KMS-11 (cell line): Measurements from ENCODE around the gene IL17RE.
"Not testable (repeated sequence)": the region's sequence is repeated elsewhere in the genome, so short reads cannot be mapped to it uniquely, and the experiment has no call there.

ENCODE experiments used
- H2AFZ ChIP-seq: fragments of 200-600 bp; sonication (generic); 2 replicates; pipeline ENCODE4 v1.6.1; 2016; ENCODE audit warnings: antibody characterized with exemption, mixed run types, low read depth
- H3K27ac ChIP-seq: fragments of 200-600 bp; sonication (generic); 2 replicates; pipeline ENCODE4 v1.6.1; 2016; ENCODE audit warnings: mild to moderate bottlenecking, mixed run types
- H3K27me3 ChIP-seq: fragments of 200-600 bp; sonication (generic); 2 replicates; pipeline ENCODE4 v1.6.1; 2017; ENCODE audit warnings: mild to moderate bottlenecking, low read depth, mixed run types, moderate library complexity; ENCODE audit not compliant: insufficient read depth
- H3K36me3 ChIP-seq: fragments of 200-600 bp; sonication (generic); 2 replicates; pipeline ENCODE4 v1.6.1; 2017; ENCODE audit warnings: mild to moderate bottlenecking, mixed run types; ENCODE audit not compliant: insufficient read depth
- H3K4me1 ChIP-seq: fragments of 200-600 bp; sonication (generic); 2 replicates; pipeline ENCODE4 v1.6.1; 2016; ENCODE audit warnings: mild to moderate bottlenecking, low read depth, mixed run types; ENCODE audit not compliant: poor library complexity, severe bottlenecking
- H3K4me2 ChIP-seq: fragments of 200-600 bp; sonication (generic); 2 replicates; pipeline ENCODE4 v1.7.0; 2016; ENCODE audit warnings: mild to moderate bottlenecking, mixed run types
- H3K4me3 ChIP-seq: fragments of 200-600 bp; sonication (generic); IDR thresholded peaks from 2 replicates; pipeline ENCODE4 v1.6.1; 2017; ENCODE audit warnings: low read depth, low read length, mixed read lengths; ENCODE audit not compliant: insufficient read depth
- H3K79me2 ChIP-seq: fragments of 200-600 bp; sonication (generic); 2 replicates; pipeline ENCODE4 v1.6.1; 2016; ENCODE audit warnings: low read depth, mixed run types; ENCODE audit not compliant: insufficient read depth
- H3K9ac ChIP-seq: fragments of 200-600 bp; sonication (generic); 2 replicates; pipeline ENCODE4 v1.6.1; 2016; ENCODE audit warnings: mild to moderate bottlenecking, mixed run types
- H4K20me1 ChIP-seq: fragments of 200-600 bp; sonication (generic); 2 replicates; pipeline ENCODE4 v1.6.1; 2016; ENCODE audit warnings: mild to moderate bottlenecking, mixed run types; ENCODE audit not compliant: insufficient read depth
- TF ChIP-seq, protein P1 (sequence below): fragments of 200-600 bp; sonication (generic); conservative IDR thresholded peaks from 2 replicates; pipeline ENCODE4 v1.6.1; 2017; ENCODE audit warnings: low read depth, mild to moderate bottlenecking, antibody characterized with exemption, low read length, moderate library complexity, mixed read lengths

Gene IL17RE

GRCh38 chr3:9897408-9898372 is 5.0 kb upstream of the IL17RE start:
- no peak overlapping the region for H2AFZ ChIP-seq
- no peak overlapping the region for H3K9ac ChIP-seq
- no peaks in the 10 kb centered on the region for H4K20me1 ChIP-seq
- peak overlapping the region; percentile 25; the same call in 1 of the 2 replicates for H3K4me2 ChIP-seq
- H3K27ac ChIP-seq, result peak overlapping the region; percentile 22; the same call in 1 of the 2 replicates
- no peak overlapping the region for H3K4me3 ChIP-seq
- H3K27me3 ChIP-seq, result no peaks in the 10 kb centered on the region
- 0 out of 2 replicates have a peak, but pooled peaks cover 4% of the 10 kb centered on the region for H3K79me2 ChIP-seq
- TF ChIP-seq, protein P1, sequence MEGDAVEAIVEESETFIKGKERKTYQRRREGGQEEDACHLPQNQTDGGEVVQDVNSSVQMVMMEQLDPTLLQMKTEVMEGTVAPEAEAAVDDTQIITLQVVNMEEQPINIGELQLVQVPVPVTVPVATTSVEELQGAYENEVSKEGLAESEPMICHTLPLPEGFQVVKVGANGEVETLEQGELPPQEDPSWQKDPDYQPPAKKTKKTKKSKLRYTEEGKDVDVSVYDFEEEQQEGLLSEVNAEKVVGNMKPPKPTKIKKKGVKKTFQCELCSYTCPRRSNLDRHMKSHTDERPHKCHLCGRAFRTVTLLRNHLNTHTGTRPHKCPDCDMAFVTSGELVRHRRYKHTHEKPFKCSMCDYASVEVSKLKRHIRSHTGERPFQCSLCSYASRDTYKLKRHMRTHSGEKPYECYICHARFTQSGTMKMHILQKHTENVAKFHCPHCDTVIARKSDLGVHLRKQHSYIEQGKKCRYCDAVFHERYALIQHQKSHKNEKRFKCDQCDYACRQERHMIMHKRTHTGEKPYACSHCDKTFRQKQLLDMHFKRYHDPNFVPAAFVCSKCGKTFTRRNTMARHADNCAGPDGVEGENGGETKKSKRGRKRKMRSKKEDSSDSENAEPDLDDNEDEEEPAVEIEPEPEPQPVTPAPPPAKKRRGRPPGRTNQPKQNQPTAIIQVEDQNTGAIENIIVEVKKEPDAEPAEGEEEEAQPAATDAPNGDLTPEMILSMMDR, result no peak
- peaks cover 48% of the 10 kb centered on the region for H3K4me1 ChIP-seq
- H3K36me3 ChIP-seq, result no peaks in the 10 kb centered on the region

GRCh38 chr3:9898467-9899241 is 4.0 kb upstream of the IL17RE start:
- Histone ChIP-seq H3K4me2 (no peak overlapping the region), H3K27ac (peak overlapping the region; percentile 22; the same call in 1 of the 2 replicates), H2AFZ (no peak overlapping the region), H3K9ac (no peak overlapping the region), H3K27me3 (no peaks in the 10 kb centered on the region), H3K36me3 (no peaks in the 10 kb centered on the region), H4K20me1 (no peaks in the 10 kb centered on the region), H3K4me3 (no peak overlapping the region), H3K79me2 (no peaks in the 10 kb centered on the region), H3K4me1 (peaks cover 46% of the 10 kb centered on the region)
- TF ChIP-seq, protein P1, result no peak

DNA sequence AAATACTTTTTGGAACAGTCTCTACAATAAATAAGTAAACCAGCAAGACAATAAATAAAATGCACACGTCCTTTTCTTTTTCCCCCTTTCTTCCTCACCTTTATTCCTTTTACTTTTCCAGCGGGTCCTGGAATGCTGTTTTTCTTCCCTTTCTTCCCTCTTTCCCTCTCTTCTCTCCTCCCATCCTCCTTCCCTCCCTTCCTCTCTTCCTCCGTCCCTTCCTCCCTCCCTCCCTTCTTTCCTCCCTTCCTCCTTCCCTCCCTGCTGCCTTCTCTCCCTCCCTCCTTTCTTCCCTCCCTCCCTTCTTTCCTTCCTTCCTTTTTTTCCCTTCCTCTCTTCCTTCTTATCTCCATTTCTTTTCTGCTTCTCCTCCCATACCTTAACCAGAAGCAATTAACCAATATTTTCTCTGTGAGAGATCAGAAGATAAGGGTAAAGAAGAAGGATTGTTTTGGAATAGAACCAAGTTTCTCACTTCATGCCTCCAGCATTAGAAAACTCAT is 3.3 kb upstream of the IL17RE start:
- Histone ChIP-seq H3K27me3 (no peaks in the 10 kb centered on the region), H3K27ac (no peak overlapping the region), H3K79me2 (no peaks in the 10 kb centered on the region), H3K4me3 (no peak overlapping the region), H3K36me3 (no peaks in the 10 kb centered on the region), H3K9ac (no peak overlapping the region), H3K4me1 (peaks cover 39% of the 10 kb centered on the region), H4K20me1 (no peaks in the 10 kb centered on the region), H2AFZ (no peak overlapping the region), H3K4me2 (no peak overlapping the region)
- TF ChIP-seq, protein P1, result no peak

DNA sequence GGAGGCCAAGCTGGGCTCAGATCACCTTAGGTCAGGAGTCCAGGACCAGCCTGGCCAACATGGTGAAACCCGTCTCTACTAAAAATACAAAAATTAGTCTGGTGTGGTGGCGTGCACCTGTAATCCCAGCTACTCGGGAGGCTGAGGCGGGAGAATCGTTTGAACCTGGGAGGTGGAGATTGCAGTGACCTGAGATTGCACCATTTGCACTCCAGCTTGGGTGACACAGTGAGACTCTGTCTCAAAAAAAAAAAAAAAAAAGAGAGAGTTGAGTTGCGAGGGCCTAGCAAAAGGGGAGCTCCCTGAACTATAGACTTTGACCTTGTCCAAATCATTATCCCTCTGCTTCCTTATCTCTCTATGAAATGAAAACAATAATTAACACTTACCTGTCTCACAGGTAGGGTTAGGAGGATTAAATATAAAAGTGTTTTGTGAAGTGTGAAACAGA is 1.7 kb upstream of the IL17RE start:
- H3K79me2 ChIP-seq, H3K27me3 ChIP-seq, H3K4me3 ChIP-seq, H2AFZ ChIP-seq, H3K4me2 ChIP-seq, H3K9ac ChIP-seq, H4K20me1 ChIP-seq, H3K27ac ChIP-seq, H3K36me3 ChIP-seq: not testable (repeated sequence)
- H3K4me1 ChIP-seq, result peaks cover 23% of the 10 kb centered on the region
